ENCODE measurements around the gene MRAP2.

- no peak for TF ChIP-seq CTCF (IDR thresholded peaks at IDR 0.05)
- no peak for TF ChIP-seq EP300 (IDR thresholded peaks at IDR 0.05)
- no peak for TF ChIP-seq POLR2A (IDR thresholded peaks at IDR 0.05)
Measured at GRCh38 chr6:84050408-84050807, 16.8 kb downstream of the MRAP2 start.
